Common myeloid progenitor, CD34-positive (primary cell): ENCODE data around the gene ARL6IP6.

Experiments
- CTCF ChIA-PET: fragments of 350-600 bp; sonication (Branson Sonifier 250); formaldehyde crosslinking; loops from one replicate; lab custom pipeline; 2021; ENCODE audit warnings: antibody characterized with exemption; lab: Charles Lee
- POLR2A ChIA-PET: fragments of 350-600 bp; sonication (Branson Sonifier 250); formaldehyde crosslinking; loops from one replicate; lab custom pipeline; 2021; ENCODE audit warnings: antibody characterized with exemption; lab: Charles Lee
- DNase-seq, 3 donors: peaks; one replicate each; pipeline versions ENCODE4 v3.0.0 to v3.0.0-alpha.2; 2013
- H3K27ac ChIP-seq, 2 experiments: 1 replicate in 1 of 2; 2 replicates in 1 of 2; pipeline ENCODE4 v1.7.0; 2013; ENCODE audit warnings: inconsistent platforms in 2 of 2, low read length in 2 of 2, mild to moderate bottlenecking in 2 of 2, low read depth in 1 of 2, moderate library complexity in 1 of 2; ENCODE audit not compliant: severe bottlenecking in 2 of 2, insufficient read depth in 1 of 2, poor library complexity in 1 of 2
- H3K27me3 ChIP-seq, 5 experiments: replicated peaks in 2 of 5; 1 replicate in 3 of 5; 2 replicates in 2 of 5; pipeline versions ENCODE4 v1.6.1 to v1.7.0; 2013; ENCODE audit warnings: low read length in 4 of 5, mild to moderate bottlenecking in 2 of 5, moderate library complexity in 2 of 5, inconsistent platforms in 1 of 5; ENCODE audit not compliant: insufficient read depth in 5 of 5, control insufficient read depth in 4 of 5
- H3K36me3 ChIP-seq, 4 experiments: 1 replicate in 2 of 4; 2 replicates in 2 of 4; pipeline versions ENCODE4 v1.6.1 to v1.7.0; 2013; ENCODE audit warnings: low read length in 3 of 4, control low read depth in 1 of 4, mild to moderate bottlenecking in 1 of 4; ENCODE audit not compliant: control insufficient read depth in 4 of 4, insufficient read depth in 4 of 4
- H3K4me1 ChIP-seq, 4 experiments: 1 replicate in 3 of 4; 2 replicates in 1 of 4; pipeline versions ENCODE4 v1.6.1 to v1.7.1; 2013; ENCODE audit warnings: low read length in 3 of 4, mild to moderate bottlenecking in 3 of 4, control low read depth in 1 of 4, inconsistent platforms in 1 of 4, moderate library complexity in 1 of 4; ENCODE audit not compliant: control insufficient read depth in 4 of 4, insufficient read depth in 4 of 4; ENCODE audit errors: control extremely low read depth in 1 of 4
- H3K4me3 ChIP-seq, 7 experiments: 1 replicate in 4 of 7; 2 replicates in 3 of 7; pipeline versions ENCODE4 v1.5.1 to v1.7.0; 2013; ENCODE audit warnings: mild to moderate bottlenecking in 7 of 7, low read length in 6 of 7, moderate library complexity in 6 of 7, inconsistent platforms in 2 of 7, low read depth in 2 of 7, control low read depth in 1 of 7; ENCODE audit not compliant: insufficient read depth in 4 of 7, control insufficient read depth in 1 of 7; ENCODE audit errors: extremely low read depth in 1 of 7
- H3K9me3 ChIP-seq, 5 experiments: 1 replicate in 4 of 5; 2 replicates in 1 of 5; pipeline versions ENCODE4 v1.6.1 to v1.7.1; 2013; ENCODE audit warnings: low read length in 4 of 5, mild to moderate bottlenecking in 2 of 5, inconsistent platforms in 1 of 5, low read depth in 1 of 5, moderate library complexity in 1 of 5; ENCODE audit not compliant: control insufficient read depth in 4 of 5, insufficient read depth in 2 of 5; ENCODE audit errors: control extremely low read depth in 1 of 5
- WGBS: methylation state at CpG from one replicate; pipeline ENCODE4 v1.1.5; 2013; ENCODE audit not compliant: insufficient coverage; 5-methylcytosine and 5-hydroxymethylcytosine counted together

The ARL6IP6 gene

DNA sequence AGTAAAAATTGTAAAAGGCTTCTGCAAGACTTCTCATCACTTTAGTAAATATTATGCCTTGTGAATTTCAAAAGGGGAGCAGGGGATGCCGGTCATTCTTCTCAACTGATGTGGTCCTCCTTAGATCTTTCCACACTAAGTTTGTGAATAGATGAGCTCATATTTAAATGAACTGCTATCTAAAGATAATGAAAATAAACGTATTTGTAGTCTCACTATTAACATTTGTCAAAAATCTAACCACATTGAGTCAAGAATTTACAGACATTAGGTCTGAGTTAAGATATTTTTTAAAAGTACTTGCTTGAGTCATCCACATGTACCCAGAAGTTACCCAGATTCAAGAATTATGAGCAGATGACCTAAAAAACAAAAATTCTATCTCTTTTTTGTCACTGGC lies 7.7 kb upstream of the ARL6IP6 start:
- Histone ChIP-seq H3K27ac (no peak overlapping the region), H3K36me3 (peaks cover 28 to 87% (median 57%) of the 10 kb centered on the region in 4 experiments), H3K4me1 (peaks cover 0 to 8% (median 8%) of the 10 kb centered on the region in 4 experiments), H3K27me3 (no peaks in the 10 kb centered on the region), H3K4me3 (no peak overlapping the region), H3K9me3 (peaks cover 0 to 5% (median 3%) of the 10 kb centered on the region in 5 experiments)
- DNase-seq, result no peak
- ChIA-PET CTCF (interaction anchor here (1.0 kb wide), 2 partner anchors 11 to 33 kb away, joined by 3 read pairs; no protein-coding TSS in a partner anchor), POLR2A (no interaction called here)
- no CpG with 5 or more reads among the region's 2 CpGs for WGBS

DNA sequence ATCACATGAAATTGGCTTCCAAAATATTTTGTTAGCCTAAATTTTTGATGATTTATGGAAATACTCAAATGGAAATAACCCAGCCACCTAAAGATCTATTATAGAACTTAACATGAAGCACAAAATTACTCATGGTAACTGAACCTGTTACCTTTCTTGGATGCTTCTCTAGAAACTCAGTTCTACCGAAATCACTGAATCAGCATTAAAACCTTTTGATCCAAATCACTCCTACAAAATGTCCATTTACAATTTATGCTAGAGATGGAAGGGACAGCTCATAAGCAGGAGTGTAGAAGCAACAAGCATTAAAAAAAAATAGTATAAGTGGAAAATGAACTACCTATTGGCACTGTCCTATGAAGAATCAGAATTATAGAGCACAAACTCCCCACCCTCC lies 3.3 kb upstream of the ARL6IP6 start:
- peaks cover 16 to 45% (median 35%) of the 10 kb centered on the region in 4 experiments for H3K36me3 ChIP-seq
- no peak for DNase-seq
- CTCF ChIA-PET, result interaction anchor here (1.2 to 4.2 kb wide), 5 partner anchors 10 to 24 kb away, joined by 5 to 40 read pairs (median 7); no protein-coding TSS in a partner anchor
- no peaks in the 10 kb centered on the region for H3K9me3 ChIP-seq
- H3K27ac ChIP-seq, result peak overlapping the region in 1 of 2 experiments; percentile 96
- peaks cover 18 to 31% (median 24%) of the 10 kb centered on the region in 4 experiments for H3K4me1 ChIP-seq
- H3K27me3 ChIP-seq, result no peaks in the 10 kb centered on the region
- H3K4me3 ChIP-seq, result peak overlapping the region in 2 of 7 experiments; percentile 3 to 28
- POLR2A ChIA-PET, result no interaction called here
- WGBS, result no CpG with 5 or more reads among the region's 1 CpG

DNA sequence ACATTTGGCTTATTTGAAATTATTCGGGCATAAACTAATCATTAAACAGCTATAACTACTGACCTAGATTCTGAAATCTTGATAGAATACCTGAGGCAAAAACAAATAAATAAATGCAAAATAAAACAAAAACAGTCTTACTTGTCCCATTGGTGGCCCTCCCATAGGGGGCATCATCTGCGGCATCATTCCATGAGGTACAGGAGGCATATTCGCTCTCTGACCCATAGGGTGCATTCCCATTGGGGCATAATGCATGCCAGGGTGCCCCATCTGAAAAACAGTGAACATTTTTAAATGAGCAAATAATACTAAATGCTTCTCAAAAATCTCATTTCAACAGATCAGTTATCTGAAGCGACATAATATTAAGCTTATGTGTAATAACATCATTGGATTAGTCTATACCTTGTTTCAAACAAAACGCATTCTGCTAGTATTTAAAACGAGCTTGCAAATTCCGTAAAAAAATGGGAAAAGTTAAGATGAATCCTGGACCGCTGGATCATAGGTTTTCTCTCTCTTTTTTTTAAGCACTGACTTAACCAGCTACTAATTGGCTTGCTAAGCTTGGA lies 2.5 kb upstream of the ARL6IP6 start:
- peak overlapping the region in 6 of 7 experiments; percentile 90 to 100 (median 97) for H3K4me3 ChIP-seq
- peaks cover 17 to 39% (median 28%) of the 10 kb centered on the region in 4 experiments for H3K36me3 ChIP-seq
- POLR2A ChIA-PET, result no interaction called here
- H3K4me1 ChIP-seq, result peaks cover 22 to 37% (median 28%) of the 10 kb centered on the region in 4 experiments
- CTCF ChIA-PET, result interaction anchor here (1.2 to 4.2 kb wide), 6 partner anchors 10 to 28 kb away, joined by 3 to 40 read pairs (median 6); no protein-coding TSS in a partner anchor
- no peaks in the 10 kb centered on the region for H3K27me3 ChIP-seq
- H3K27ac ChIP-seq, result peak overlapping the region in 1 of 2 experiments; percentile 96
- peak; percentile 65 to 80 (median 76) for DNase-seq
- 64% methylated on average over 5 of the region's 8 CpGs for WGBS
- no peaks in the 10 kb centered on the region for H3K9me3 ChIP-seq

DNA sequence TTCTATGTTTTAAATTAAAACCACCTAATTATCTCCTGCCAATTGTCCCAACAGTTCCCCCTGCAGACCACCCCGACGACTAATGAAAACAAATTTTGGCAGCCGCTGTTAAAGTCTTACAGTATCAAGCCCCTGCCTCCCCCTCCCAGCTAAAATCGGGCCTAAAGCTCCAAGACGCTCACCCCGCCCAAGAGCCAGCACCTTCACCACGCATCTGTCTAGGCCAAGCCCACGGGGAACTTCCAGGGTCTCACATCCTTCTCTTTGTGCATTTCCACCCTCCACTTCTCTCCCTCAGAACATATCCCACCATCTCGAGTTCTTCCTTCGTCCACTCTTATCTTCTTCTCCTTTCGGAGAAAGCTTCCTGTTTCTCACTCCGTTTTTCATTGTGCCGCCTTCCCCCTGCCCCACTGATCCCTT lies 1.6 kb upstream of the ARL6IP6 start:
- whole genome bisulfite sequencing, result 0% methylated on average over 13 of the region's 13 CpGs
- H3K4me1 ChIP-seq, result peaks cover 22 to 37% (median 29%) of the 10 kb centered on the region in 4 experiments
- H3K4me3 ChIP-seq, result peak overlapping the region; percentile 90 to 100 (median 99)
- H3K9me3 ChIP-seq, result no peaks in the 10 kb centered on the region
- peaks cover 14 to 33% (median 25%) of the 10 kb centered on the region in 4 experiments for H3K36me3 ChIP-seq
- H3K27ac ChIP-seq, result peak overlapping the region; percentile 95 to 96
- ChIA-PET CTCF (interaction anchor here (0.5 to 4.2 kb wide), 7 partner anchors 11 to 687 kb away, joined by 3 to 40 read pairs (median 3); no protein-coding TSS in a partner anchor), POLR2A (interaction anchor here (1.4 kb wide), 1 partner anchor 11 kb away, joined by 6 read pairs; no protein-coding TSS in a partner anchor)
- DNase-seq, result peak; percentile 54 to 81 (median 77)
- no peaks in the 10 kb centered on the region for H3K27me3 ChIP-seq

DNA sequence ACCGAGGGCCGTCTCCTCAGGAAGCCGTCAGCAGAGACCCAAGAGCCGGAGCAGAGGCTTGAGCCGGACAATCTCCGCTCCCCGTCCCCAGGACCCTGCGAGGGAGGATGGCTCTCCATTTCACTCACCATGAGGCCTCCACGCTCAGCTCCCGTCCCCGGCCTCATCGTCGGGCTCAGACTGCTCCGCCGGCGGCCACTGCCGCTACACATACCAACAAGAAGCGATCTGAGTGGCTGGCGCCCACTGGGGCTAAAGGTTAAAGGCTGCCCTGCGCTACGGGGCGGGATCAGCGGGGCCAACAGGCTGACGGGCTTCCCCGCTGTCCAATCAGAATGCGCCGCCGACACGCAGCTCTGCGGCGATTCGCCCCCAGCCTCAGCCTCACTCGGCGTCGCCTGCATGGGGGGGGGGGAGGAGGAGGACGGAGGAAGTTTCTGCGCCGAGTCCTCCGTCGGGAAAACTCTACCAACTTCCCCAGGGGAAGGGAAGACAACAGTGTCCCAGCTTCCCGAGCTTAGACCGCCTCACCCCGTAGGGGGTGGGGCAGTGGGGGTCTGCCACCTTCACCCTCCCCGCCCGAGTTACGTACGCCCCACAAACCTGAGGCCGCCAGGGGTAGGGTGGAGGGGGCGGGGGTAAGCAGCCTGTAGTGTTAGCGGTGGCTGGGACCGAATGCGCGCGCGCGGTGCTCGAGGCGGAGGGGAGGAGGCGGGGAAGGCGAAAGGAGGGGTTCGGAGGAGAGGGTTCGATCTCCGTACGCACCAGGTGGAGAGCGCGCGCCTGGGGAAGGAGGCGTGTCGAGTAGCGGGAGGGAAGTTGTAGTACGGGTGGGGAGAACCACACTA lies 968 bp upstream of the ARL6IP6 start, which contains the start of gene PRPF40A:
PRPF40A (minus strand) TSS at position 234 of the 848 bp plus-strand sequence; CDS start at position 212, 22 bp downstream.
- H3K4me1 ChIP-seq, result peaks cover 22 to 37% (median 31%) of the 10 kb centered on the region in 4 experiments
- peak; percentile 99 for DNase-seq
- CTCF ChIA-PET, result interaction anchor here (0.5 to 4.2 kb wide), 7 partner anchors 12 to 688 kb away, joined by 3 to 40 read pairs (median 3); no protein-coding TSS in a partner anchor

DNA sequence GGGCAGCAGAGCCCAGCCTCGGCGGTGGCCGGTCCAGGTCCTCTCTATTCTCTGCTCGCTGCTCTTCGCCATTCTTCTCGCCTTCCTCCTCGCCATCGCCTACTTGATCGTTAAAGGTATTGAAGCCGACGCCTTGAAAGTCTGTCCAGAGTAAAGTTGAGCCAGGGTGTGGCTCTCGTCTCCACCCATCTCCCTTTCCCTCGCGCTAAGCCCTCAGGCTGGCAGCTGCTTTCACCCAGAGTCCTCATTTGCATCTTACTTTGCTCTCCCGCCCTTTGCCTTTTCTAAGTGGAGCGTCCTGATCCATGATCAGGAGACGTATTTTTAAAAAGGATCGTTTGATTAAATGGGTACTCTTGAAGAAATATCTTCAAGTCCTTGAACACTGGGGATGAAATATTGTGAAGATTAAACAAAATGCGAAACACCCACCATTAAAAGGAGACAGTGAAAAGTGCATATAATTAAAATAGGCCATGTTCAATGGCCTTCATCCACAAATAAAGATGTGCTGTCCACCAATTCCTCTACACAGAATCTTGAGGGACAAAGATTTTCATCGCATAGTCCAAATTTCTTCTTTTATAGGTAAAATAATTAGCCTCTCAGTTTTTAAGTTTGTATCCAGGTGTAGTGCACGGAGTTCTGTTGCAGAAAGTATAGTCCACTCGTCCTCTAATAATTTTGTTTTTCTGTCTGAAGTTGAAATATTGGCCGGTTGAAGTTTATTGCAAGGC lies 657 bp downstream of the ARL6IP6 start:
- CTCF ChIA-PET, result interaction anchor here (1.3 to 2.6 kb wide), 2 partner anchors 12 to 23 kb away, joined by 3 to 9 read pairs; no protein-coding TSS in a partner anchor
- H3K27me3 ChIP-seq, result no peaks in the 10 kb centered on the region
- H3K4me1 ChIP-seq, result peaks cover 22 to 37% (median 31%) of the 10 kb centered on the region in 4 experiments
- peak in 1 of 3 donors; percentile 51 for DNase-seq
- H3K9me3 ChIP-seq, result no peaks in the 10 kb centered on the region
- peak overlapping the region; percentile 90 to 100 (median 99) for H3K4me3 ChIP-seq
- POLR2A ChIA-PET, result interaction anchor here (0.5 kb wide), 1 partner anchor 908 kb away, joined by 3 read pairs; no protein-coding TSS in a partner anchor
- peaks cover 8 to 19% (median 15%) of the 10 kb centered on the region in 4 experiments for H3K36me3 ChIP-seq
- peak overlapping the region; percentile 90 to 96 for H3K27ac ChIP-seq
- WGBS, result 5% methylated on average over 15 of the region's 23 CpGs

More for the DNA sequence above, 968 bp upstream of the ARL6IP6 start, which contains the start of gene PRPF40A:
- POLR2A ChIA-PET, result interaction anchor here (1.4 kb wide), 1 partner anchor 12 kb away, joined by 6 read pairs; no protein-coding TSS in a partner anchor
- H3K4me3 ChIP-seq, result peak within 1 kb of the TSS; percentile 90 to 100 (median 99)
- under 1% methylated on average over 26 of the region's 71 CpGs for WGBS
- no peaks in the 10 kb centered on the region for H3K9me3 ChIP-seq
- H3K27ac ChIP-seq, result peak within 1 kb of the TSS; percentile 95 to 96
- H3K36me3 ChIP-seq, result peaks cover 12 to 27% (median 23%) of the 10 kb centered on the region in 4 experiments
- no peaks in the 10 kb centered on the region for H3K27me3 ChIP-seq
